Transverse colon (tissue), 4 donors: ENCODE measurements around the gene FNDC7. TPM values are rescaled to one million over a fixed set of nuclear protein-coding genes. Genes with fewer than 3 reads are reported as not detected.

Experiments
- DNase-seq: peaks from one replicate; pipeline ENCODE4 v3.0.0-alpha.2; 2019
- H3K27ac ChIP-seq, 4 donors: fragments of 200-600 bp; sonication (generic); 2 replicates each; pipeline ENCODE4 v1.5.1; 2016 to 2018; ENCODE audit warnings: inconsistent platforms in 4 of 4
- H3K27me3 ChIP-seq: fragments of 200-600 bp; sonication (generic); 2 replicates; pipeline ENCODE4 v1.5.1; 2017; ENCODE audit warnings: inconsistent platforms
- H3K36me3 ChIP-seq, 4 donors: fragments of 200-600 bp; sonication (generic); 2 replicates each; pipeline ENCODE4 v1.5.1; 2017 to 2019; ENCODE audit warnings: inconsistent platforms in 4 of 4
- H3K4me1 ChIP-seq, 4 donors: fragments of 200-600 bp; sonication (generic); 2 replicates each; pipeline ENCODE4 v1.5.1; 2017 to 2020; ENCODE audit warnings: inconsistent platforms in 4 of 4
- H3K4me3 ChIP-seq, 4 donors: fragments of 200-600 bp; sonication (generic); 1 replicate in 1 of 4; 2 replicates in 3 of 4; pipeline versions ENCODE4 v1.5.1 to v1.6.1; 2017 to 2019; ENCODE audit warnings: inconsistent platforms in 4 of 4
- H3K9me3 ChIP-seq, 2 donors: fragments of 200-600 bp; sonication (generic); 2 replicates each; pipeline ENCODE4 v1.5.1; 2017 to 2019; ENCODE audit warnings: inconsistent platforms in 2 of 2
- EP300 ChIP-seq: sonication (generic); formaldehyde crosslinking; IDR thresholded peaks from one replicate; pipeline ENCODE4 v1.6.1; 2017; ENCODE audit warnings: antibody characterized with exemption, low read depth
- POLR2A ChIP-seq: fragments of 450-650 bp; IDR thresholded peaks from one replicate; pipeline ENCODE4 v1.6.1; 2016; ENCODE audit warnings: antibody characterized with exemption, mild to moderate bottlenecking, moderate library complexity
- POLR2AphosphoS5 ChIP-seq, 3 donors: sonication (generic); formaldehyde crosslinking; IDR thresholded peaks; one replicate each; pipeline ENCODE4 v1.6.1; 2016; ENCODE audit warnings: antibody characterized with exemption in 3 of 3
- WGBS, 2 donors: methylation state at CpG; one replicate each; pipeline ENCODE4 v1.1.5; 2018; ENCODE audit warnings: low coverage in 1 of 2; 5-methylcytosine and 5-hydroxymethylcytosine counted together
- in situ Hi-C, 4 donors: fragments of 200-750 bp; cut with MboI; loops; one replicate each; pipeline versions ENCODE4 v1.15.0 to v1.15.1; 2017; ENCODE audit warnings: low sequenced_read_pairs in 3 of 4, low pct_ligation_motif_present in 1 of 4, low pct_unique_long_range_greater_than_20kb in 1 of 4
- intact Hi-C: fragments of 100-400 bp; cut with DNase I; formaldehyde crosslinking; loops from one replicate; pipeline ENCODE4 v1.15.1; 2023; ENCODE audit warnings: low total_unique reads
- total RNA-seq, 4 donors: library from RNA; depleted of rRNA; stranded (reverse); fragments of >200 nt; gene quantifications; one replicate each; pipeline ENCODE4 v1.1.0, GENCODE V29; 2016
- TF ChIP-seq, protein P1 (sequence below), 5 experiments: fragments of 200-600 bp in 3 of 5; fragments of 450-650 bp in 2 of 5; sonication (generic) in 3 of 5; IDR thresholded peaks; 1 replicate in 2 of 5; 2 replicates in 3 of 5; pipeline ENCODE4 v1.5.1; 2016 to 2017; ENCODE audit warnings: antibody characterized with exemption in 5 of 5, inconsistent platforms in 3 of 5, mild to moderate bottlenecking in 2 of 5, moderate library complexity in 1 of 5

The FNDC7 gene
- total RNA-seq, 4 donors from 2014 or later = not detected

DNA sequence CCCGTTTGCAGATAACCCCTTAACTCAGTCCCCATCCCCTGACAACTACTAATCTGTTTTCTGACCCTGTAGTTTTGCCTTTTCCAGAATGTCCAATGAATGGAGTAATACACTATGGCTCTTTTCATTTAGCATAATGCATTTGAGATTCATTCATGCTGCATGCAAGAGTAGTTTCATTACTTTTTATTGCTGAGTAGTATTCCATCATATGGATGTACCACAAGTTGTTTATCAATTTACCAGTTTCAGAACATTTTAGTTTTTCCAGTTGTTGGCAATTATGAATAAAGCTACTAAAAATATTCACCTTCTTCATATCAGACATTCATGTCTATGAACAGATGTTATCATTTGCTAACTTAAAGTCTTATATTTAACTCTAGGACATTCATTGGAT, 79.1 kb downstream of the FNDC7 start:
- WGBS, 2 donors = 67 to 97% methylated on average over 1 of the region's 1 CpG
- H3K4me3 ChIP-seq = no peak overlapping the region
- TF ChIP-seq POLR2A = no peak
- TF ChIP-seq EP300 = no peak
- no peak for TF ChIP-seq POLR2AphosphoS5 (IDR thresholded peaks at IDR 0.05)
- TF ChIP-seq, protein P1, sequence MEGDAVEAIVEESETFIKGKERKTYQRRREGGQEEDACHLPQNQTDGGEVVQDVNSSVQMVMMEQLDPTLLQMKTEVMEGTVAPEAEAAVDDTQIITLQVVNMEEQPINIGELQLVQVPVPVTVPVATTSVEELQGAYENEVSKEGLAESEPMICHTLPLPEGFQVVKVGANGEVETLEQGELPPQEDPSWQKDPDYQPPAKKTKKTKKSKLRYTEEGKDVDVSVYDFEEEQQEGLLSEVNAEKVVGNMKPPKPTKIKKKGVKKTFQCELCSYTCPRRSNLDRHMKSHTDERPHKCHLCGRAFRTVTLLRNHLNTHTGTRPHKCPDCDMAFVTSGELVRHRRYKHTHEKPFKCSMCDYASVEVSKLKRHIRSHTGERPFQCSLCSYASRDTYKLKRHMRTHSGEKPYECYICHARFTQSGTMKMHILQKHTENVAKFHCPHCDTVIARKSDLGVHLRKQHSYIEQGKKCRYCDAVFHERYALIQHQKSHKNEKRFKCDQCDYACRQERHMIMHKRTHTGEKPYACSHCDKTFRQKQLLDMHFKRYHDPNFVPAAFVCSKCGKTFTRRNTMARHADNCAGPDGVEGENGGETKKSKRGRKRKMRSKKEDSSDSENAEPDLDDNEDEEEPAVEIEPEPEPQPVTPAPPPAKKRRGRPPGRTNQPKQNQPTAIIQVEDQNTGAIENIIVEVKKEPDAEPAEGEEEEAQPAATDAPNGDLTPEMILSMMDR (IDR thresholded peaks at IDR 0.05) = no peak
- in situ Hi-C loops = no loop called here
- H3K4me1 ChIP-seq = no peaks in the 10 kb centered on the region
- peaks cover 0 to 44% (median 19%) of the 10 kb centered on the region in 4 donors for H3K36me3 ChIP-seq
- intact Hi-C loops = no loop called here
- H3K27me3 ChIP-seq = no peaks in the 10 kb centered on the region
- no peak overlapping the region for H3K27ac ChIP-seq
- H3K9me3 ChIP-seq = no peaks in the 10 kb centered on the region
- DNase-seq = no peak

Other genes with a start within 250 kb of the FNDC7 start
- gene EEIG2, start 152.8 kb upstream of the FNDC7 start, total RNA-seq = 10 to 100 TPM; 15.7 to 27.0 (median 24.9) TPM
- gene HENMT1, start 51.8 kb upstream of the FNDC7 start, total RNA-seq = 1 to 10 TPM in 2 of 4 donors, not detected in 2; 4.8 to 5.1 TPM
- 10 to 100 TPM; 11.7 to 56.4 (median 39.2) TPM for gene PRPF38B, start 20.6 kb upstream of the FNDC7 start, total RNA-seq
- 100 to 1,000 TPM in 1 of 4 donors, 10 to 100 TPM in 3; 33.3 to 134 (median 76.3) TPM for gene STXBP3, start 33.8 kb downstream of the FNDC7 start, total RNA-seq
- gene AKNAD1, start 144.2 kb downstream of the FNDC7 start, total RNA-seq = not detected
- 10 to 100 TPM in 3 of 4 donors, 1 to 10 TPM in 1; 9.7 to 31.0 (median 23.8) TPM for gene GPSM2, start 164.1 kb downstream of the FNDC7 start, total RNA-seq